ENCODE measurements around the gene ANKIB1. TPM values are rescaled to one million over a fixed set of nuclear protein-coding genes. Genes with fewer than 3 reads are reported as not detected.
"Not testable (repeated sequence)": the region's sequence is repeated elsewhere in the genome, so short reads cannot be mapped to it uniquely, and the experiment has no call there.

The ANKIB1 gene
- polyA plus RNA-seq, 1 of the 3 experiments (the other 2 are of a cell fraction), result 24.6 TPM

GRCh38 chr7:92357260-92357659, 111.5 kb downstream of the ANKIB1 start:
- CTCF ChIA-PET, result interaction anchor here (1.2 kb wide), 1 partner anchor 16 kb away, joined by 3 read pairs; no protein-coding TSS in a partner anchor
- POLR2A ChIA-PET, result interaction anchor here (1.5 kb wide), 1 partner anchor 112 kb away, joined by 4 read pairs; the partner anchor contains the start of genes ANKIB1 and KRIT1
- no peak for TF ChIP-seq IRF3 (IDR thresholded peaks at IDR 0.05; ENCODE audit: low read depth, low read length)
- no peak for TF ChIP-seq MXI1 (IDR thresholded peaks at IDR 0.05; ENCODE audit: low read depth, low read length)
- TF ChIP-seq SMC3 (IDR thresholded peaks at IDR 0.05; ENCODE audit: low read depth, low read length), result no peak
- TF ChIP-seq NFIC (IDR thresholded peaks at IDR 0.05; ENCODE audit: borderline replicate concordance), result no peak
- TF ChIP-seq USF1 (IDR thresholded peaks at IDR 0.05; ENCODE audit: borderline replicate concordance, low read depth), result no peak

GRCh38 chr7:92359179-92359578, 113.4 kb downstream of the ANKIB1 start:
- 94% methylated on average over 2 of the region's 2 CpGs for WGBS (ENCODE audit: low lambda C conversion rate)
- H3K4me2 ChIP-seq; H4K20me1 ChIP-seq (ENCODE audit: insufficient read depth); H3K79me2 ChIP-seq (ENCODE audit: insufficient read depth); POLR2A ChIA-PET; H3K27ac ChIP-seq (ENCODE audit: low read depth in 2 of 2, low read length in 1 of 2); H3K27me3 ChIP-seq (ENCODE audit: insufficient read depth); H3K9ac ChIP-seq; DNase-seq; H3K4me3 ChIP-seq (ENCODE audit: low read depth in 2 of 2, low read length in 1 of 2); H3K9me2 ChIP-seq; H2AFZ ChIP-seq (ENCODE audit: low read depth); H3K4me1 ChIP-seq (ENCODE audit: control insufficient read depth in 1 of 2, insufficient read depth in 2 of 2, low read depth in 1 of 2, low read length in 1 of 2); CTCF ChIA-PET; H3F3A ChIP-seq (replicated peaks; ENCODE audit: insufficient read depth); H3K9me3 ChIP-seq: not testable (repeated sequence)
- peaks cover 37 to 68% of the 10 kb centered on the region in 2 experiments for H3K36me3 ChIP-seq (replicated peaks in 1 of 2; ENCODE audit: control insufficient read depth in 1 of 2, insufficient read depth in 2 of 2, low read length in 1 of 2)

More at GRCh38 chr7:92357260-92357659, 111.5 kb downstream of the ANKIB1 start:
- H3K36me3 ChIP-seq (replicated peaks in 1 of 2; ENCODE audit: control insufficient read depth in 1 of 2, insufficient read depth in 2 of 2, low read length in 1 of 2), result peaks cover 47 to 69% of the 10 kb centered on the region in 2 experiments
- no peak overlapping the region for H3K9ac ChIP-seq
- H3F3A ChIP-seq (replicated peaks; ENCODE audit: insufficient read depth), result peaks cover 6% of the 10 kb centered on the region
- DNase-seq, result no peak
- no peaks in the 10 kb centered on the region for H4K20me1 ChIP-seq (ENCODE audit: insufficient read depth)
- no peaks in the 10 kb centered on the region for H3K27me3 ChIP-seq (ENCODE audit: insufficient read depth)
- H3K4me2 ChIP-seq, result no peak overlapping the region
- H3K9me2 ChIP-seq, result no peaks in the 10 kb centered on the region
- H3K9me3 ChIP-seq, result no peaks in the 10 kb centered on the region
- peaks cover 0 to 7% of the 10 kb centered on the region in 2 experiments; a peak in 1 of 4 replicates for H3K4me1 ChIP-seq (ENCODE audit: control insufficient read depth in 1 of 2, insufficient read depth in 2 of 2, low read depth in 1 of 2, low read length in 1 of 2)
- 93% methylated on average over 4 of the region's 4 CpGs for WGBS (ENCODE audit: low lambda C conversion rate)
- no peak overlapping the region for H2AFZ ChIP-seq (ENCODE audit: low read depth)
- H3K4me3 ChIP-seq (ENCODE audit: low read depth in 2 of 2, low read length in 1 of 2), result no peak overlapping the region
- H3K27ac ChIP-seq (ENCODE audit: low read depth in 2 of 2, low read length in 1 of 2), result no peak overlapping the region
- no peaks in the 10 kb centered on the region for H3K79me2 ChIP-seq (ENCODE audit: insufficient read depth)

- H3K9ac ChIP-seq, result no peak overlapping the region
- no peak overlapping the region for H2AFZ ChIP-seq (ENCODE audit: low read depth)
- H3K4me3 ChIP-seq (ENCODE audit: low read depth in 2 of 2, low read length in 1 of 2), result no peak overlapping the region
- H3K79me2 ChIP-seq (ENCODE audit: insufficient read depth), result no peaks in the 10 kb centered on the region
- peaks cover 36 to 64% of the 10 kb centered on the region in 2 experiments for H3K36me3 ChIP-seq (replicated peaks in 1 of 2; ENCODE audit: control insufficient read depth in 1 of 2, insufficient read depth in 2 of 2, low read length in 1 of 2)
- H3K9me2 ChIP-seq, result no peaks in the 10 kb centered on the region
- peak; percentile 27; the same call in 1 of the 2 replicates for TF ChIP-seq PBX3 (IDR thresholded peaks at IDR 0.05)
- no peak for TF ChIP-seq MEF2A (IDR thresholded peaks at IDR 0.05; ENCODE audit: borderline replicate concordance, low read depth)
- H3K27ac ChIP-seq (ENCODE audit: low read depth in 2 of 2, low read length in 1 of 2), result peak overlapping the region in 1 of 2 experiments; percentile 19; a peak in 2 of 4 replicates
- no peak for DNase-seq
- 96% methylated on average over 3 of the region's 3 CpGs for WGBS (ENCODE audit: low lambda C conversion rate)
- no peaks in the 10 kb centered on the region for H3K9me3 ChIP-seq
- H3F3A ChIP-seq (replicated peaks; ENCODE audit: insufficient read depth), result peaks cover 6% of the 10 kb centered on the region
- H3K4me2 ChIP-seq, result no peak overlapping the region; the same call in 1 of the 2 replicates
- H3K4me1 ChIP-seq (ENCODE audit: control insufficient read depth in 1 of 2, insufficient read depth in 2 of 2, low read depth in 1 of 2, low read length in 1 of 2), result peaks cover 0 to 7% of the 10 kb centered on the region in 2 experiments; a peak in 1 of 4 replicates
- H4K20me1 ChIP-seq (ENCODE audit: insufficient read depth), result no peaks in the 10 kb centered on the region
- ChIA-PET POLR2A (no interaction called here), CTCF (no interaction called here)
- no peaks in the 10 kb centered on the region for H3K27me3 ChIP-seq (ENCODE audit: insufficient read depth)
Measured at GRCh38 chr7:92359801-92360200, 114.0 kb downstream of the ANKIB1 start.
